SW 1271 (cell line): ENCODE measurements around the gene P2RY6.

Experiments used
- DNase-seq, 2 experiments: peaks; one replicate each; lab custom pipeline; 2025; lab: John Stamatoyannopoulos, UW

The P2RY6 gene

DNA sequence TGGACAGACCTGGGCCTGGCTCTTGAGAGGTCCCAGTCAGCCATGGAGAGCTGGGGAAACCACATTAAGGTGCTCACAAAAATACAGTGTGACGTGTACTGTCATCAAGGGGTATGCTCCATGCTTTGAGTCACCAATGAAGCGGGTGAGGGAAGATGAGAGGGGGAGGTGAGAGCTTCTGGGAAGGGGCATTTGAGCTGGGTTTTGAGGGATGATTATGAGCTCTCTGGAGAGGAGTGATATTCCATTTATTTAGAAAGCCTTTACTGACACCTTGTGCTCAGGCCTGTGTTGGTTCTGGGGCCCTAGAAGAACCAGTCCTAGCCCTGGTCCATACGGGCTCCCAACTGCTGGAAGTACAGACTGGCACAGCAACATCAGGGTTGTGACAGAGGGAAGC, 25.6 kb downstream of the P2RY6 start:
- DNase-seq: no peak

DNA sequence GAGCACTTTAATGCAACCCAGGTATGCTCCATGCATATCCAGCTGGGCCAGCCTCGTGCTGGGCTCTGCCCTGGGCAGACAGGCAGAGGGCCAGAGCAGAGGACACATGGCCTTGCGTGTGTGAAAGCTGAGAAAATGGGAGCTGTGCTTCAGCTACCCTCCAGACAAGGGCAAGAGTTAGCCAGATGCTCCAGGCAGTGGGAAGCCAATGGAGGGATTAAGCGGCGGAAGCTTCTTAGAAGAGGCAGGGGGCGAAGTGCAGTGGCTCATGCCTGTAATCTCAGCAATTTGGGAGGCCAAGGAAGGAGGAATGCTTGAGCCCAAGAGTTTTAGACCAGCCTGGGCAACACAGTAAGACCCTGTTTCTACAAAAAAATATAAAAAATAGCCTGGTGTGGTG, 26.1 kb downstream of the P2RY6 start:
- DNase-seq: no peak

DNA sequence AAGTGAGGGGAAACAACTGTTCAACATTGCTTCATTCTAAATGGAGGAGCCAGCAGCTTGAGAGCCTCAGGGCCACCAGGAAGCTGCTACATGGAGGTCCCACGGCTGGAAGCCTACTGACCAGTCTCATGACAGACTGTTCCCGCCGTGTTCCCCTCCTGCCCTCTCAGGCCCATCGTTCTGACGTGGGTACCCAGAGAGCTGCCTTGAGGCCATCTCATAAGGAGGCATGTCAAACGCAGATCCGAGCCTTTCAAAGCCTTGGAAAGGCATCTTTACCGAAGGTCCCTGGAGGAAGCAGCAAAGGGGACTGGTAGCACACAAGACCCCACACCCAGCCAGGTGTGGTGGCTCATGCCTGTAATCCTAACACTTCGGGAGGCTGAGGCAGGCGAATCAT, 27.6 kb downstream of the P2RY6 start:
- no peak for DNase-seq

DNA sequence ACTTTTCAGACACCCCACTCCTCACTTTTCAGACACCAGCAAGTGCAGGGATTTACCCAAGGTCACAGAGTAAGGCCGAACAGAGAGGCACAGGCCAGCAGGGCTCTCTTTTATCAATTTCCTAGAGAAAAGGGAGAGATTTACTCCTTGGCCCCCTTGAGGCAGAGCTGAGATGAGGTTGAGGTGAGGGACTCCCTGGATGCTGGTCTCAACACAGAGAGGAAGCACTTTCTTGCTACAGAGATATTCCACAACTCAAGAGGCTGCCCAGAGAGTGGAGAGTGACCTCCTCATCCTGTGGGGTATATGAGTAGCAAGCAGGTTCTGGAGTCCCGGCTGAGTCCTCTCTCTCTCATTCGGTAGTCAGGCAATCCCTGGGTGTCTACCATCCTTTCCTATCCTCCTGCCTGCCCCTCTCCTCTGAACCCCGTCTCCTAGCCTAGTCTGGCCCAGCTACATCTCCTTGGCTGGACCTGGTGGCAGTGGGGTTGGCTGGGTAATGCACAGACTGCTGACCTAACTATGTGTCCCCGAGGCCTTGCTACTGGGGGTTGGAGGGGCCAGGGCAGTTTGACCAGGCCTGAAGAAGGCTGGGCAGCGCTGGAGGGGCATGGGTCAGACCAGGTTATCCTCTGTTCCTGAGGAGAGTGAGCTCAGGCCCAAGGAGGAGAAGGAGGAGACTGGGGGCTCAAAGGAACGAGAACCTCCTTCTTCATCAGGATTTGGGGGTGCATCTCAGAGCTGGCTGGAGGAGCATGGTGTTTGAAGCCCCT, 34.1 kb downstream of the P2RY6 start:
- DNase-seq: peak in 1 of 2 experiments; percentile 28

DNA sequence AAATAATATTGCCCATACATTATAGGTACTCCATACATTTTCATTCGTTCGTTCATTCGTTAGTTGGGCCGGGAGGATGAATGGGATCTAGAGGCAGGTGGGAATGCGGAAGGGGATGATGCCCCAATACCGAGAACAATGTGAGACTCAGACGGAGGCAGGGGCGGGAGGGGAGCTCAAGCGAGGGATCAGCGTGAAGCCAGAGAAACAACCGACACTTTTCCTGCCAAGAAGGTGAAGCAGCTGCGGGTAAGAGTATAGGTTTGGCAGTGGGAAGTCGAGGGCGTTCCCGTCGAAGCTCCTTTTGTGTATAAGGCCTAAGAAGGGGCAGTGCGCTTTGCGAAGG, 34.8 kb downstream of the P2RY6 start:
- DNase-seq: no peak

DNA sequence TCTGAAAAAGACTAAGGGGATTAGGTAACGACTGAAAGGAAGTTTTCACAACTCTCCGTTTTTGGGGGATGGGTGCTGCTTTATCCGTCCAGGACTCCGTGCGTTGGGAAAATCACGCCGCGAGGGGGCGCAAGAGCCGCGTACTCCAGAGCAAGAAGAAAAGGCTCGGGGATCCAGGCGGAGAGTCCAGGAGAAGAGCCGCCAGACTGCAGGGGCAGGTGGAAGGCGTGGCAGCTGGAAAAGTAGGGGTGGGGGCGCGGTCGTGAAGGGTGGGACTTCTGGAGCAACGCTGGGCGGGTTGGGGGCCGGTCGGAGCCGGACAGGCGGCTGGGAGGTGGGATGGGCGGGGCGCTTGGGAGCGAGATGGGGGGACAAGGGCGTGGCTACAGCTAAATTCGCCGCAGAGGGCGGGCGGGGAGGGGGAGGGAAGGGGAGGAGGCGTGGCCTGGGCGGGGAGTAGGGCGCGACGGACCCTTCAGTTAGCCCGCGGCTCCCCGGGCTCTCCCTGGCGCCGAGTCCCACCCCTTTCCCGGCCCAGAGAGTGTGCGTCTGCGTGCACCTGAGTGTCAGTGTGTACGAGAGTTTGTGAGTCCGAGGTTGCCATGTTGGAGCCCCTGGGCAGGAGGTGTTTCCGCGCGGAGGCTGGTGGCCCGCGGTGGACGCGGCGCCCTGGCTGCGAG, 35.3 kb downstream of the P2RY6 start:
- peak; percentile 96 to 99 for DNase-seq

DNA sequence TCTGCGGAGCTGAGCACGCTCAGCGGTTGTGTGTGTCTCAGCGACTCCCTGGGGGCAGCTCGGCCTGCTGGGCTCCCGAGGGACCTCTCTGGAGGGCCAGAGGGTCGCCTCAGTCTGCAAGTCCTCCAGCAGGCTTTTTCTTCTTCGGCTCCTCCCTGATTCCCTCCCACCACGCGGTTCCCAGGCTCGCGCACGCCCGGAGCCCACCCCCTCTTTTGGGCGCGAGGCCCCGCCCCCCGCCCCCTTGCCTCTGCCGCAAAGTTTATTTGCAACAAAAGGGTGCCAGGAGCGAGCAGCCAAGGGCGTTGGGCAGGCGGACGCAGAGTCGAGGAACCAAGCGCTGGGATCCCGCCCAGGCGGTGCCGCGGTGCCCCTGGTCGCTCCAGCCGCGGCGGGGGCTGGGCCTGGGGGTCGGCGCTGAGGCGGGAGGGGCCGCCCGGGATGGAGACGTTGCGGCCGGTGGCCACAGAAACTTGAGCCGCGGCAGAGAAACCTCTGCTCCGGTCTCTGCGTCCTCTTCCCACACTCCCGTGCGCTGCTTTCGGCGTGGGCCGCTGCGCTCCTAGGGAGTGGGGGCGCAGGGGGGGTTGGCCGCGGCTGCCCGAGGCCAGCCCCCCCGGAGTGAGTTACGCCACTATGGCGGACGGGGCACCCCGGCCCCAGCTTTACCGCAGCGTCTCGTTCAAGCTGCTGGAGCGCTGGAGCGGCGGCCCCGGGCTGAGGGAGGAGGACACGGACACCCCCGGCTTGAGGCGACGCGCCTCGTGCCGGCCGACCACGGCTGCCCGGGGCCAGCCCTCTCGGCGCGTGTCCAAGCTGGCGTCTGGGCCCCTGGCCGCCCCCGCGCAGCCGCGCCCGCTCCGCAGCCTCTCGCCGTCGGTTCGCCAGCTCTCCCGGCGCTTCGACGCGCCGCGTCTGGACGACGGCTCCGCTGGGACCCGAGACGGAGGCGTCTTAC, 36.1 kb downstream of the P2RY6 start, which contains the start of gene ARHGEF17:
TSS of gene ARHGEF17 (plus strand) at position 274 of the 958 bp plus-strand sequence. CDS start at position 637, 363 bp downstream.
- peak; percentile 86 to 87 for DNase-seq

DNA sequence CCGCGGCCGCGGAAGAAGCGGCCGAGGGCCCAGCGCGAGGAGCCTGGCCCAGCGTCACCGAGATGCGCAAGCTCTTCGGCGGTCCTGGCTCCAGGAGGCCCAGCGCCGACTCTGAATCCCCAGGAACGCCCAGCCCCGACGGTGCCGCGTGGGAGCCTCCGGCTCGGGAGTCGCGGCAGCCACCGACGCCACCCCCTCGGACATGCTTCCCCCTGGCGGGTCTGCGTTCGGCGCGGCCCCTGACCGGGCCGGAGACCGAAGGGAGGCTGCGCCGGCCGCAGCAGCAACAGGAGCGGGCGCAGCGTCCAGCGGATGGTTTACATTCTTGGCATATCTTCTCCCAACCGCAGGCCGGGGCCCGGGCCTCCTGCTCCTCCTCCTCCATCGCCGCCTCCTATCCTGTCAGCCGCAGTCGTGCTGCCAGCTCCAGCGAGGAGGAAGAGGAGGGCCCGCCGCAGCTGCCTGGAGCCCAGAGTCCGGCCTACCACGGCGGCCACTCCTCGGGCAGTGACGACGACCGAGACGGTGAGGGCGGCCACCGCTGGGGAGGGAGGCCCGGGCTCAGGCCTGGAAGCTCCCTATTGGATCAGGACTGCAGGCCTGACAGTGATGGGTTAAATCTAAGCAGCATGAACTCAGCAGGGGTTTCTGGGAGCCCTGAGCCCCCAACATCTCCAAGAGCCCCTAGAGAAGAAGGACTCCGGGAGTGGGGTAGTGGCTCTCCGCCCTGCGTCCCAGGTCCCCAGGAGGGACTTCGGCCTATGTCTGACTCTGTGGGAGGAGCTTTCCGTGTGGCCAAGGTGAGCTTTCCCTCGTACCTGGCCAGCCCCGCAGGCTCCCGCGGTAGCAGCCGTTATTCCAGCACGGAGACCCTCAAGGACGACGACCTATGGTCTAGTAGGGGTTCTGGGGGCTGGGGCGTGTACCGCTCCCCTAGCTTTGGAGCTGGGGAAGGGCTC, 37.1 kb downstream of the P2RY6 start:
- DNase-seq: peak; percentile 69 to 86

DNA sequence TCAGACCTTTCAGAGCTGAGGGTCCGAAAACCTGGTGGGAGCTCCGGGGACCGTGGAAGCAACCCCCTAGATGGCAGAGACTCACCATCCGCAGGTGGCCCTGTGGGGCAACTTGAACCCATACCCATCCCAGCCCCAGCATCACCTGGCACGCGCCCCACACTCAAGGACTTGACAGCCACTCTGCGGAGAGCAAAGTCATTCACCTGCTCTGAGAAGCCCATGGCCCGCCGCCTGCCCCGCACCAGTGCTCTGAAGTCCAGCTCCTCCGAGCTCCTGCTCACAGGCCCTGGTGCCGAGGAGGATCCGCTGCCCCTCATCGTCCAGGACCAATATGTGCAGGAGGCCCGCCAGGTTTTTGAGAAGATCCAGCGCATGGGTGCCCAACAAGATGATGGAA, 37.9 kb downstream of the P2RY6 start:
- no peak for DNase-seq

DNA sequence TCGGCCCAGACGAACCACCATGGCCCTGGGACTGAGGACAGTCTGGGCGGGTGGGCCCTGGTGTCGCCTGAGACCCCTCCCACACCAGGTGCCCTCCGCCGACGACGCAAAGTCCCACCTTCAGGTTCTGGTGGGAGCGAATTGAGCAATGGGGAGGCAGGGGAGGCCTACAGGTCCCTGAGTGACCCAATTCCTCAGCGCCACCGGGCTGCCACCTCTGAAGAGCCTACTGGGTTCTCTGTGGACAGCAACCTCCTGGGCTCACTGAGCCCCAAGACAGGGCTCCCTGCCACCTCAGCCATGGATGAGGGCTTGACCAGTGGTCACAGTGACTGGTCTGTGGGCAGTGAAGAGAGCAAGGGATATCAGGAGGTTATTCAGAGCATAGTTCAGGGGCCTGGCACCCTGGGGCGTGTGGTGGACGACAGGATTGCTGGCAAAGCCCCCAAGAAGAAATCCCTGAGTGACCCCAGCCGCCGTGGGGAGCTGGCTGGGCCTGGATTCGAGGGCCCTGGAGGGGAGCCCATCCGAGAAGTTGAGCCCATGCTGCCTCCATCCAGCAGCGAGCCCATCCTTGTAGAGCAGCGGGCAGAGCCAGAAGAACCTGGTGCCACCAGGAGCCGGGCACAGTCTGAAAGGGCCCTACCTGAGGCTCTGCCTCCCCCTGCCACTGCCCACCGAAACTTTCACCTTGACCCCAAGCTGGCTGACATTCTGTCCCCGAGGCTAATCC, 38.7 kb downstream of the P2RY6 start:
- no peak for DNase-seq

DNA sequence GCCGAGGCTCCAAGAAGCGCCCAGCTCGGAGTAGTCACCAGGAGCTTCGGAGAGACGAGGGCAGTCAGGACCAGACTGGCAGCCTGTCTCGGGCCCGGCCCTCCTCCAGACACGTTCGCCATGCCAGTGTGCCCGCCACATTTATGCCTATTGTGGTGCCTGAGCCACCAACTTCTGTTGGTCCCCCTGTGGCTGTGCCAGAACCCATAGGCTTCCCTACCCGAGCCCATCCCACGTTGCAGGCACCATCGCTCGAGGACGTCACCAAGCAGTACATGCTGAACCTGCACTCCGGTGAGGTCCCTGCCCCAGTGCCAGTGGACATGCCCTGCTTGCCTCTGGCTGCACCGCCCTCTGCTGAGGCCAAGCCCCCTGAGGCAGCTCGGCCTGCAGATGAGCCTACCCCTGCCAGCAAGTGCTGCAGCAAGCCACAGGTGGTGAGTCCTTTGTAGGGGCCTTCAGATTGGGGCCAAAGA, 39.3 kb downstream of the P2RY6 start:
- no peak for DNase-seq

DNA sequence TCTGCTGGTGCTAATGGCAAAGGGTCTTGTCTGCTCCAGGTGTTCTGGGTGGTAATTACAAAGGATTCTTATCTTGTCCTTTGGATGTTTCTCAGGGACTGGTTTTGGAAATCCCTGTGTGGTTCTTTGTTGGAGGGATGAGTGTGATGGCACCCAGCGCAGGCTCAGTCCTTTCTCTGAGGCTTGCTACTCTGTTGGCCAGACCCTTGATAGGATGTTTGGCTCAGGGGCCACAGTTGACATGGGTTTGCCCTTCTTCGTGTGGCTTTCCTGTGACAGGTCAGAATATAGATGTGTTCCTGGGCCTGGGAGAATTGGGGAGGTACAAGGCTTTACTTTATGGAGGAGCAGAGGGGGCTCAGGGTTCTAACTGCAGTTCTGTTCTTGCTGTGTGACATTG, 39.9 kb downstream of the P2RY6 start:
- DNase-seq: no peak

DNA sequence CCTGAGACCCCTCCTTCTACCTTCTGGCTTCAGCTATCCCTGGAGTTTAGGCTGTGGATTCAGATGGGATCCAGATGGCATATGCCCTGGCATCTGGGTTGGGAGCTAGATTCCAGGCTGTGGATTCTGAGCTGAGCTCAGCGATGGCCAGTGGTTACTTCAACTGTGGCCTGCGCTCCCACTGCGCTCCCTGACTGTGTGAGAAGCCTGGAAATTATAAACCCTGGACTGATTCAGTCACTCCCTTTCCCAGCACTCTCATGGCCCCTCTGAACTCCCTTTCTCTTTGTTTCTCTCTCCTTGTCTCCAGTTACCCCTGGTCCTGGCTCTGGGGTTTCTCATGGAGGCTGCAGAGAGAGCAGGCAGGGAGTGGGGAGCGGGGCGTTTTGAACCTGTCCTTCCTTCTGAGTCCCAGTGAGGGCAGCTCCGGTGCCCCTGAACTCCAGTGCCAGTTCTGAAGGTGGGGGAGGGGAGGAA, 40.8 kb downstream of the P2RY6 start:
- no peak for DNase-seq

DNA sequence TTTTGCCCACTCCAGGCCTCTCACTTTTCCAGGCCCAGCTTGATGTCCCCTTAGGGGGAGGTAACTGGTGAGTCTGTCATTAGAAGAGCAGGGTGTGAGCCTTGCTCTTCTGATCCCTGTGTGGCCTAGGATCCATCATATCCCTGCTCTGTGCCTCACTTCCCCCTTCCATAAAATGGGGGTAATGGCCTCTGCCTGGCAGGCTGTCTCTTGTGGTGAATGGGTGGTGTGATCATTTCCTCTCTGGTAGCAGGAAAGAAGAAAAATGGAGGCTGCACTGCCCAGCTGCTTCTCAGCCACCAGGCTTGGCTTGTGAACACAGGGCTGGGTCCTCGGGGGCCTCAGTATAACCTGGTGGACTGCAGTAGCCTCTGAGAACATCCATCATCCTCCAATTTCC, 41.5 kb downstream of the P2RY6 start:
- DNase-seq: no peak

DNA sequence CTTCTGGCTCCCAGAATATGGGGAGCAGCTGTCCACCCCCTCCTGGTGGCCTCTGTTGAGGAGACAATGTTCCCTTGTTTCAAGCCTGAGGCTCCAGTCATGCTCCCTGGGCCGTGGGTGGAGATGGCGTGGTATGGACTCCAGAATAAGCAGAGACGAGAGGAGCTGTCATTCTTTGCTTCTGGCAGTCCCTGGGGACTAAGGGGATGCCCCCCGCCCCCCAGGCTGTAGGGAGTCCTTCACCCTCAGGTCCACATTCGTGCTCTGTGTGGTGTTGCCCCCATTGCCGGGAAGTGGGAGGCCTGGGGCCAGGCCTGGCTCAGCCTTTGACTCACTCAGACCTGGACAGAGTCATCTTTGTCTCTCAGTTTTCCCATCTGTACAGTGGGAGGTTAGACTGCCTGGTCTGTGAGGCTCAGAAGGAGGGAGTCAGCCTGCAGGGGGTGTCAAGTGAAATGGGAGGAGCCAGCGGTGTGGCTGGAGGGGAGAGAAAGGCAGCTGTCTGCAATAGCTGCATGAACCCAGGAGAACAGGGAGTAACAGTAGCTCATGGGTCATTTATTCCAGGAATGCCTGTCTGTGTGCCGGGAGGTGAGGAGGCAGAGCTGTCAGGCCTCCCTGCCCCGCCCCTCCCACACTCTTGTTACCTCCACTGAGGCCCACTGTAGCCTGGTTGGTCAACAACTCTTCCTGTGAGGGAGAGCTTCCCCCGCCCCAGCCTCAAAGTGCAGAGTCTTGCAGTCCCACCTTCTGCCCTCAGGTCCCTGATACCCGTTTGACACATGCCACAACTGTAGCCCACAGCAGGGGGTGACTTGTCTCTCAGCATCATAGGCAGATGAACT, 42.2 kb downstream of the P2RY6 start:
- DNase-seq: no peak

DNA sequence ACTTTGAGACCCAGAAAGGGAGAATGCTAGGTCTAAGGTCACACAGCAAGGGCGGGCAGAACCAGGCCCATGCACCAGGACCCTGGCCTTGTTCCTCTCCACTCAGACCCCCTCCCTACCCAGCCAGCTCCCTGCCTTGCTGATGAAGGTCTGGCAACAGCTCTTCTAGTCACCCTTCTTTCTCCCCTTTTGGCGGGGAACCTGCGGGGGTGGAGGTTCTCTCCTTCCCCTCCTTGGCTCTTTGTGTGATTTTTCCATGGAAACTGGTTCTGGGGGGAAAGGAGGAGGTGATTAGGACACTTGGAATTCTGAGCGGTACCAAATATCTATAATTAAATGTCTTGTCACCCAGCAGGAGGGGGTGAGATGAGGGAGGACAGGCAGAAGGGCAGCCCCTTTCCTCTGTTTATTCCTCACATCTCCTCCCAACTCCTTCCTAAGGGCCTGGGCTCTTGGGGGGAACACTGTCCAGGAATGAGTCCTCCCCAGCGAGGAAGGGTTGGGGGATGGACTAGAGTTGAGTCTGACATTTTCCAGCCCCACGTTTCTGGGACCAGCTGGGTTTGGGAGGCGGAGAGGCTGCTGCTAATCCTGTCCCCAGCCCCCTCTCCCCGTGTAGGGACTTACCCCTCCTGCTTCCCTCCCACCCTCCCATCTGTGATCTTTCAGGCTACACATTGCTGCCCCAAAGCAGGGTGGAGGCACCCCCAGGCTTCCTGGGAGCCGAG, 43.3 kb downstream of the P2RY6 start:
- no peak for DNase-seq

DNA sequence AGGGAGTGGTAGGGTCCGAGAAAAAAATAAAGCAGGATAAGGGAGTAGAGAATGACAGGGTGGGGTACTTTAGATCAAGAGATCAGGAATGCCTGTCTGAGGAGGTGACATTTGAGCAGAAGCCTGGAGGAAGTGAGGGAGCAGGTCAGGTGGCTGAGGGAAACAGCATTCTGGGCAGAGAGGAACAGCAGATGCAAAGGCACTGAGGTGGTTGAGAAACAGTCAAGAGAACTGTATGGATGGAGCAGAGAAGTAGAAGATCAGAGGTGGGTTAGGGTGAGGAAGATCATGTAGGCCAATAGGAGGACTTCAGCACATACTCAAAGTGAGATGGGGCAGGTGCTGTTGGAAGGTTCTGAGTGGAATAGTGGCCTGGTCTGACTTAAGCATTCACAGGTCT, 44.3 kb downstream of the P2RY6 start:
- DNase-seq: no peak

DNA sequence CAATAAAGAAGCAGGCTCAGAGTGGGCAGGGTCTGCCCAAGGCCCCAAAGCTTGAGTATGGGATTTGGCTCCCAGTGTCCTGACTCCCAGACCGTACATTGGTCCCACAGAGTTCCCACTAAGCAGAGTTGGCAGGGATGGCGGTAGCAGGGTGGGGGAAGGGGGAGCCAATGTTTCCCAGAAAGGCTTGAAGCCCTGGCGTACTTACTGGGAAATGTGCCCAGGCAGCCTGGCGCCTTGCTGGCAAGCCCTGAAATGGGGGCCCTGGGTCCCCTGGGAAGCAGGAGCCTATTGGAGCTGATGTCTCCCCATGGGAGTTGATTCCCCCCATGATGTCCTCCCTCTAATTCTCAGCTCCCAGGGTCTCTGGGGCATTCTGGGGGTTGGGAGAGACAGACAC, 45.2 kb downstream of the P2RY6 start:
- DNase-seq: no peak

DNA sequence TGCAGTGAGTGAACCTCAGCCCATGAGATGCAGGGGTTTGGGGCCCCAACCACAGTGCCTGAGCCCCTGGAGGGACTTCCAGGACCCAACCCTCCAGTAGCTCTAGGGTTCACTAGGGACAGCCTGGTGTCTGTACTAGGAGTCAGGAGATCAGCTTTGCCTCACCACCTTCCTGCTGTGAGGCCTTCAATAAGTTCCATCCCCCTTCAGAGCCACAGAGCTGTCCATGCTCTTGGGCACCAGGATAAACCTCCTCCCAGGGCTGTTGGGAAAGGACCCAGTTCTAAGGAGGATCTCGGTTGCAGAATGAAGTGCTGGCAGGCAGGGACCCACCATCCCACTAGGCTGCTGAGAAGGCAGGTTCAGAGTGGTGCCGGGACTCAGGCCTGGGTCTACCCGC, 45.7 kb downstream of the P2RY6 start:
- DNase-seq: no peak
